ENCODE measurements around the gene B3GALT5.

B3GALT5 gene

GRCh38 chr21:39674801-39675200 is 62.1 kb downstream of the B3GALT5 start:
- Histone ChIP-seq H3K4me2 (ENCODE audit: low read depth, low read length) (no peak overlapping the region), H3K27me3 (replicated peaks; ENCODE audit: insufficient read depth, low read length) (no peaks in the 10 kb centered on the region), H4K20me1 (ENCODE audit: insufficient read depth, low read length) (no peaks in the 10 kb centered on the region), H2AFZ (ENCODE audit: low read length) (no peak overlapping the region), H3K4me3 (ENCODE audit: low read length) (no peak overlapping the region), H3K79me2 (ENCODE audit: low read length) (no peaks in the 10 kb centered on the region), H3K9ac (ENCODE audit: low read length) (no peak overlapping the region), H3K27ac (ENCODE audit: low read length) (no peak overlapping the region), H3K9me3 (replicated peaks; ENCODE audit: insufficient read depth, low read length) (no peaks in the 10 kb centered on the region), H3K9me2 (replicated peaks; ENCODE audit: insufficient read depth, low read length) (no peaks in the 10 kb centered on the region), H3K4me1 (ENCODE audit: low read length) (peaks cover 21% of the 10 kb centered on the region), H3K36me3 (replicated peaks; ENCODE audit: insufficient read depth, low read length) (no peaks in the 10 kb centered on the region), H3F3A (ENCODE audit: insufficient read depth, low read length) (peaks cover 21% of the 10 kb centered on the region)
- TF ChIP-seq EZH2 (optimal IDR thresholded peaks at IDR 0.05; ENCODE audit: low read depth, low read length) (no peak), EZH2phosphoT487 (IDR thresholded peaks at IDR 0.05; ENCODE audit: low read length) (no peak), CTCF (IDR thresholded peaks at IDR 0.05; ENCODE audit: low read length) (no peak)
- DNase-seq, result no peak

GRCh38 chr21:39675590-39675989 is 62.9 kb downstream of the B3GALT5 start:
- Histone ChIP-seq H3K27ac (ENCODE audit: low read length) (peak overlapping the region; percentile 91), H3K9me2 (replicated peaks; ENCODE audit: insufficient read depth, low read length) (no peaks in the 10 kb centered on the region), H3K79me2 (ENCODE audit: low read length) (no peaks in the 10 kb centered on the region), H4K20me1 (ENCODE audit: insufficient read depth, low read length) (no peaks in the 10 kb centered on the region), H3K9me3 (replicated peaks; ENCODE audit: insufficient read depth, low read length) (no peaks in the 10 kb centered on the region), H3F3A (ENCODE audit: insufficient read depth, low read length) (peaks cover 21% of the 10 kb centered on the region), H3K9ac (ENCODE audit: low read length) (peak overlapping the region; percentile 65), H2AFZ (ENCODE audit: low read length) (peak overlapping the region; percentile 64; the same call in 1 of the 2 replicates), H3K4me1 (ENCODE audit: low read length) (peaks cover 21% of the 10 kb centered on the region), H3K27me3 (replicated peaks; ENCODE audit: insufficient read depth, low read length) (no peaks in the 10 kb centered on the region), H3K36me3 (replicated peaks; ENCODE audit: insufficient read depth, low read length) (no peaks in the 10 kb centered on the region), H3K4me3 (ENCODE audit: low read length) (peak overlapping the region; percentile 5), H3K4me2 (ENCODE audit: low read depth, low read length) (peak overlapping the region; percentile 53)
- peak; percentile 37 for DNase-seq
- peak; percentile 14; the same call in 1 of the 2 replicates for TF ChIP-seq CTCF (IDR thresholded peaks at IDR 0.05; ENCODE audit: low read length)
- no peak for TF ChIP-seq EZH2 (optimal IDR thresholded peaks at IDR 0.05; ENCODE audit: low read depth, low read length)

- no peak for TF ChIP-seq EZH2phosphoT487 (IDR thresholded peaks at IDR 0.05; ENCODE audit: low read length)
- no peak for TF ChIP-seq CTCF (IDR thresholded peaks at IDR 0.05; ENCODE audit: low read length)
- TF ChIP-seq EZH2 (optimal IDR thresholded peaks at IDR 0.05; ENCODE audit: low read depth, low read length), result no peak
- Histone ChIP-seq H3K9me3 (replicated peaks; ENCODE audit: insufficient read depth, low read length) (no peaks in the 10 kb centered on the region), H3F3A (ENCODE audit: insufficient read depth, low read length) (peaks cover 21% of the 10 kb centered on the region), H2AFZ (ENCODE audit: low read length) (peak overlapping the region; percentile 64), H3K9ac (ENCODE audit: low read length) (peak overlapping the region; percentile 65), H3K9me2 (replicated peaks; ENCODE audit: insufficient read depth, low read length) (no peaks in the 10 kb centered on the region), H4K20me1 (ENCODE audit: insufficient read depth, low read length) (no peaks in the 10 kb centered on the region), H3K4me2 (ENCODE audit: low read depth, low read length) (peak overlapping the region; percentile 53), H3K27ac (ENCODE audit: low read length) (peak overlapping the region; percentile 91), H3K4me1 (ENCODE audit: low read length) (peaks cover 21% of the 10 kb centered on the region), H3K36me3 (replicated peaks; ENCODE audit: insufficient read depth, low read length) (no peaks in the 10 kb centered on the region), H3K79me2 (ENCODE audit: low read length) (no peaks in the 10 kb centered on the region), H3K4me3 (ENCODE audit: low read length) (peak overlapping the region; percentile 5), H3K27me3 (replicated peaks; ENCODE audit: insufficient read depth, low read length) (no peaks in the 10 kb centered on the region)
- DNase-seq, result peak; percentile 99
These were observed 63.4 kb downstream of the B3GALT5 start for GRCh38 chr21:39675993-39676661.

Data from MM.1S (cell line).